MM.1S (cell line): Measurements from ENCODE around the gene HECTD2.

Experiments
- DNase-seq: peaks from one replicate; pipeline ENCODE4 v3.0.0-alpha.2; 2015
- H2AFZ ChIP-seq: fragments of 300-600 bp; sonication (generic); 2 replicates; pipeline ENCODE4 v1.6.0; 2016; ENCODE audit warnings: antibody characterized with exemption, low read length
- H3F3A ChIP-seq: fragments of 300-600 bp; sonication (generic); 2 replicates; pipeline ENCODE4 v1.6.1; 2016; ENCODE audit warnings: mild to moderate bottlenecking, antibody characterized with exemption, low read length, moderate library complexity, mixed read lengths; ENCODE audit not compliant: insufficient read depth
- H3K27ac ChIP-seq: fragments of 300-600 bp; sonication (generic); 2 replicates; pipeline ENCODE4 v1.5.1; 2016; ENCODE audit warnings: mild to moderate bottlenecking, low read length
- H3K27me3 ChIP-seq: fragments of 300-600 bp; sonication (generic); replicated peaks from 2 replicates; pipeline ENCODE4 v1.6.0; 2016; ENCODE audit warnings: low read length; ENCODE audit not compliant: insufficient read depth
- H3K36me3 ChIP-seq: fragments of 300-600 bp; sonication (generic); replicated peaks from 2 replicates; pipeline ENCODE4 v1.6.1; 2016; ENCODE audit warnings: mild to moderate bottlenecking, low read length, mixed read lengths; ENCODE audit not compliant: insufficient read depth
- H3K4me1 ChIP-seq: fragments of 300-600 bp; sonication (generic); 2 replicates; pipeline ENCODE4 v1.6.1; 2016; ENCODE audit warnings: low read length, mixed read lengths
- H3K4me2 ChIP-seq: fragments of 300-600 bp; sonication (generic); 2 replicates; pipeline ENCODE4 v1.6.0; 2016; ENCODE audit warnings: low read depth, low read length
- H3K4me3 ChIP-seq: fragments of 300-600 bp; sonication (generic); 2 replicates; pipeline ENCODE4 v1.5.1; 2016; ENCODE audit warnings: low read length, mixed read lengths
- H3K79me2 ChIP-seq: fragments of 300-600 bp; sonication (generic); 2 replicates; pipeline ENCODE4 v1.6.1; 2016; ENCODE audit warnings: mixed run types, low read length, mixed read lengths
- H3K9ac ChIP-seq: fragments of 300-600 bp; sonication (generic); 2 replicates; pipeline ENCODE4 v1.6.1; 2016; ENCODE audit warnings: low read length, mixed read lengths
- H3K9me2 ChIP-seq: fragments of 300-600 bp; sonication (generic); replicated peaks from 2 replicates; pipeline ENCODE4 v1.6.1; 2016; ENCODE audit warnings: mild to moderate bottlenecking, low read length, mixed read lengths; ENCODE audit not compliant: insufficient read depth
- H3K9me3 ChIP-seq: fragments of 300-600 bp; sonication (generic); replicated peaks from 2 replicates; pipeline ENCODE4 v1.6.1; 2016; ENCODE audit warnings: mild to moderate bottlenecking, low read length, mixed read lengths; ENCODE audit not compliant: insufficient read depth
- H4K20me1 ChIP-seq: fragments of 300-600 bp; sonication (generic); 2 replicates; pipeline ENCODE4 v1.6.1; 2016; ENCODE audit warnings: mild to moderate bottlenecking, low read length, moderate library complexity, mixed read lengths; ENCODE audit not compliant: insufficient read depth
- EZH2 ChIP-seq: fragments of 300-600 bp; sonication (generic); optimal IDR thresholded peaks from 2 replicates; pipeline ENCODE3; 2017; ENCODE audit warnings: low read depth, mild to moderate bottlenecking, antibody characterized with exemption, low read length, mixed read lengths
- EZH2phosphoT487 ChIP-seq: fragments of 300-600 bp; sonication (generic); IDR thresholded peaks from 2 replicates; pipeline ENCODE4 v1.6.1; 2018; ENCODE audit warnings: antibody characterized with exemption, low read length
- TF ChIP-seq, protein P1 (sequence below): fragments of 300-600 bp; sonication (generic); IDR thresholded peaks from 2 replicates; pipeline ENCODE4 v1.5.1; 2016; ENCODE audit warnings: antibody characterized with exemption, low read length, mixed read lengths

The HECTD2 gene

DNA sequence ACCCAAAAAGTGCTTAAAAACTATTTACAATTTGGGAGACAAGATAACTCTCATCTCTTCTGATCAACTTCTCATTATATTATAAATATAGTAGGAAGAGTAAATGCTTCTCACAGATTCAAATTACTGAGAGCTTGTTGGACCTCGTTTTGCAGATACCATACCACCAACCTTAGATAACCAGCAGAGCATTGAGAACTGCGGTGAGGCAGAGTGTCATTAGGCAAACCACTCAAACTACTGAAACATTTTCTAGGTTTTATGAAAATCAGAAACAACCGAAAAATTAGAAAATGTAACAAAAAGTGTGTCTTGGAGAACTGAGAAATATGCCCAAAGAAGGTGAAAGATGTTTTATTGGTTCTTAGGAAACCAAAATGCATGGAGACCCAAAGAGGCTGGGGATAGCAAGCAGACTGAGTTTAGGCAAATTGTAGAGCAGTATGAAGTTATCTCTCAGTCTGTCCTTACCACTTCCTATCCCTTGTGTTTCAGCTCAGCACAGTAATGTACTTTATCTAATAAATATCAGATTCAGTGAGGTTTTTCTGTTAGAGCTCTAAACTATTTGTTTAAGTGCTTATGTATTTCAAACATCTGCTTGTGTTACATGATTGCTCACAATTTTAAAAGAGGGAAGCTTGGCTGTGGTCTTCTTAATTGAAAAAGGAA is 77.9 kb downstream of the HECTD2 start:
- Histone ChIP-seq H3F3A (no peaks in the 10 kb centered on the region), H3K4me1 (no peaks in the 10 kb centered on the region), H3K79me2 (no peaks in the 10 kb centered on the region), H3K36me3 (no peaks in the 10 kb centered on the region), H3K9ac (no peak overlapping the region), H3K9me3 (no peaks in the 10 kb centered on the region), H3K9me2 (no peaks in the 10 kb centered on the region), H3K4me3 (no peak overlapping the region), H3K27me3 (no peaks in the 10 kb centered on the region), H2AFZ (no peak overlapping the region), H3K27ac (no peak overlapping the region), H4K20me1 (no peaks in the 10 kb centered on the region), H3K4me2 (no peak overlapping the region)
- no peak for TF ChIP-seq EZH2phosphoT487
- TF ChIP-seq EZH2 = no peak
- TF ChIP-seq, protein P1, sequence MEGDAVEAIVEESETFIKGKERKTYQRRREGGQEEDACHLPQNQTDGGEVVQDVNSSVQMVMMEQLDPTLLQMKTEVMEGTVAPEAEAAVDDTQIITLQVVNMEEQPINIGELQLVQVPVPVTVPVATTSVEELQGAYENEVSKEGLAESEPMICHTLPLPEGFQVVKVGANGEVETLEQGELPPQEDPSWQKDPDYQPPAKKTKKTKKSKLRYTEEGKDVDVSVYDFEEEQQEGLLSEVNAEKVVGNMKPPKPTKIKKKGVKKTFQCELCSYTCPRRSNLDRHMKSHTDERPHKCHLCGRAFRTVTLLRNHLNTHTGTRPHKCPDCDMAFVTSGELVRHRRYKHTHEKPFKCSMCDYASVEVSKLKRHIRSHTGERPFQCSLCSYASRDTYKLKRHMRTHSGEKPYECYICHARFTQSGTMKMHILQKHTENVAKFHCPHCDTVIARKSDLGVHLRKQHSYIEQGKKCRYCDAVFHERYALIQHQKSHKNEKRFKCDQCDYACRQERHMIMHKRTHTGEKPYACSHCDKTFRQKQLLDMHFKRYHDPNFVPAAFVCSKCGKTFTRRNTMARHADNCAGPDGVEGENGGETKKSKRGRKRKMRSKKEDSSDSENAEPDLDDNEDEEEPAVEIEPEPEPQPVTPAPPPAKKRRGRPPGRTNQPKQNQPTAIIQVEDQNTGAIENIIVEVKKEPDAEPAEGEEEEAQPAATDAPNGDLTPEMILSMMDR = no peak
- DNase-seq = no peak

DNA sequence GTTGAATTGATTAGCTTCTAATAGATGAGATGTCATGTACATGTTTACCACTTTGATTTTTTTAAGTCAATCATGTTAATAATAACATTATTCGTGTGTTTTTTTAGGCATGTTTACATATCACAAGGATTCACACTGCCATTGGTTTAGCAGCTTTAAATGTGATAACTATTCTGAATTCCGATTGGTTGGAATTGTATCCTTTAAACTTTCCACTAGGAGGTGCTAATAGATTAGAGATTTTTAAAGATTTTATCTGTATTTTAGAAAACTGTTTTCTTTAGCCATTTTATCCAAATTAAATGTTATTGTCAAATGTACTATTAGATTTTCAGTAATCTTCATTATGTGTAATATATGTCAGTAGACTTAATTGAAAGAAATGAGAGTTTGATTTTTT is 83.2 kb downstream of the HECTD2 start:
- H3K9ac ChIP-seq = no peak overlapping the region
- H3F3A ChIP-seq = no peaks in the 10 kb centered on the region
- H2AFZ ChIP-seq = no peak overlapping the region
- no peaks in the 10 kb centered on the region for H3K27me3 ChIP-seq
- no peak overlapping the region for H3K4me3 ChIP-seq
- H3K36me3 ChIP-seq = no peaks in the 10 kb centered on the region
- no peaks in the 10 kb centered on the region for H3K79me2 ChIP-seq
- TF ChIP-seq EZH2 = no peak
- TF ChIP-seq EZH2phosphoT487 = no peak
- TF ChIP-seq, protein P1 = peak; percentile 25
- no peaks in the 10 kb centered on the region for H4K20me1 ChIP-seq
- H3K4me2 ChIP-seq = no peak overlapping the region
- H3K4me1 ChIP-seq = no peaks in the 10 kb centered on the region
- H3K9me2 ChIP-seq = no peaks in the 10 kb centered on the region
- H3K27ac ChIP-seq = no peak overlapping the region
- no peaks in the 10 kb centered on the region for H3K9me3 ChIP-seq
- DNase-seq = peak; percentile 20

- Histone ChIP-seq H3K9me2 (no peaks in the 10 kb centered on the region), H4K20me1 (no peaks in the 10 kb centered on the region), H3K27ac (no peak overlapping the region), H3K9ac (no peak overlapping the region), H3K4me2 (no peak overlapping the region), H3K4me1 (no peaks in the 10 kb centered on the region), H3F3A (no peaks in the 10 kb centered on the region), H3K36me3 (no peaks in the 10 kb centered on the region), H3K79me2 (no peaks in the 10 kb centered on the region), H3K4me3 (no peak overlapping the region), H3K27me3 (no peaks in the 10 kb centered on the region), H3K9me3 (no peaks in the 10 kb centered on the region), H2AFZ (no peak overlapping the region)
- TF ChIP-seq EZH2 = no peak
- no peak for DNase-seq
These were observed 85.3 kb downstream of the HECTD2 start for GRCh38 chr10:91495402-91495801.

GRCh38 chr10:91496016-91496415 is 85.9 kb downstream of the HECTD2 start:
- H3K9me2 ChIP-seq = no peaks in the 10 kb centered on the region
- no peaks in the 10 kb centered on the region for H3K9me3 ChIP-seq
- no peaks in the 10 kb centered on the region for H3K4me1 ChIP-seq
- no peak overlapping the region for H3K9ac ChIP-seq
- H3K79me2 ChIP-seq = no peaks in the 10 kb centered on the region
- no peak overlapping the region for H3K27ac ChIP-seq
- no peak overlapping the region for H3K4me2 ChIP-seq
- no peaks in the 10 kb centered on the region for H4K20me1 ChIP-seq
- H3K36me3 ChIP-seq = no peaks in the 10 kb centered on the region
- no peak for DNase-seq
- H3F3A ChIP-seq = no peaks in the 10 kb centered on the region
- TF ChIP-seq EZH2 (no peak), EZH2phosphoT487 (no peak)
- TF ChIP-seq, protein P1 = no peak
- H2AFZ ChIP-seq = no peak overlapping the region
- no peak overlapping the region for H3K4me3 ChIP-seq
- H3K27me3 ChIP-seq = no peaks in the 10 kb centered on the region
